ENCODE data around the gene RTKN.

- no peak for TF ChIP-seq ZNF70 (CRISPR knock-in tag; IDR thresholded peaks at IDR 0.05)
- TF ChIP-seq SNAI2 (CRISPR knock-in tag; IDR thresholded peaks at IDR 0.05) = no peak
- TF ChIP-seq ISL1 (CRISPR knock-in tag; IDR thresholded peaks at IDR 0.05) = no peak
- no peak for TF ChIP-seq PPARA (CRISPR knock-in tag; IDR thresholded peaks at IDR 0.05; ENCODE audit: borderline replicate concordance)
- TF ChIP-seq TSHZ2 (CRISPR knock-in tag; IDR thresholded peaks at IDR 0.05) = no peak
These were observed 17.4 kb downstream of the RTKN start for GRCh38 chr2:74424139-74424992.
